ENCODE measurements around the gene TTLL1. TPM values are rescaled to one million over a fixed set of nuclear protein-coding genes. Genes with fewer than 3 reads are reported as not detected.

TTLL1 gene
- total and polyA plus RNA-seq, 7 donors: 2.4 to 6.4 (median 4.3) TPM

DNA sequence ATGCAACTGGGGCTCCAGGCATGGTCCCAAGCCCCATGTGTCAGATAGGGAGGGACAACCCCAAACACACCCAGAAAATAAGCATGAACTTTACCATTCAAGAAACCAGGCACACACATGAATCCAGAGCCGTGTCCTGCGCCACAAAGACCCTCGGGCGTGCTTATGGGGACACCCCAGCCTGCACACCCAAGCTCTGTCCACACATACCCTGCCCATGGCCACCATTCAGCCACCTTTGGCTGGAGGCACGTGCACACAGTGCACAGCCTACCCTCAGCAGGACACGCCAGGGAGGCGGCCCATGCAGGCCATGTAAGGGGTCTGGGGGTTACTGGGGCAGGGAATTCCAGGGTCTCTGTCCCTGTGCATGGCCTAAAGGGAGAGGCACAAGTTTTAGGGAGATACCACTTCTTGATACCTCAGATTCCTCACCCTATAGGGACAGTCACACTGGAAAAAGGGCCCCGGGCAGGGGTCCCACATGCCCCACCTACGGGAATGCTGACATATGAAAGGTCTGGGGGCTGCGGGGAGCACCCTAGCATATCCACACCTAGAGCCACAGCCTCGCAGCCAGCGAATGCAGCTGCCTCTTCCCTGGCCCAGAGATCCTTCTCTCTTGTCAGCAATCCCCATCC lies 94.8 kb downstream of the TTLL1 start:
- H3K4me1 ChIP-seq: peaks cover 0 to 87% (median 75%) of the 10 kb centered on the region in 4 donors
- TF ChIP-seq POLR2A (IDR thresholded peaks at IDR 0.05): no peak
- intact Hi-C loops (cut with DNase I): loop anchor here (2.0 to 5.0 kb wide), 3 partner anchors 20 to 87 kb away; partner anchors contain the start of gene PACSIN2
- WGBS, 2 donors: 53 to 80% methylated on average over 12 of the region's 12 CpGs
- H3K27me3 ChIP-seq: no peaks in the 10 kb centered on the region
- H3K36me3 ChIP-seq: no peaks in the 10 kb centered on the region
- peak overlapping the region; percentile 89 to 93 (median 90) for H3K27ac ChIP-seq
- peak; percentile 67 for DNase-seq
- no peaks in the 10 kb centered on the region for H3K9me3 ChIP-seq
- peak overlapping the region; percentile 15 to 47 (median 42) for H3K4me3 ChIP-seq

DNA sequence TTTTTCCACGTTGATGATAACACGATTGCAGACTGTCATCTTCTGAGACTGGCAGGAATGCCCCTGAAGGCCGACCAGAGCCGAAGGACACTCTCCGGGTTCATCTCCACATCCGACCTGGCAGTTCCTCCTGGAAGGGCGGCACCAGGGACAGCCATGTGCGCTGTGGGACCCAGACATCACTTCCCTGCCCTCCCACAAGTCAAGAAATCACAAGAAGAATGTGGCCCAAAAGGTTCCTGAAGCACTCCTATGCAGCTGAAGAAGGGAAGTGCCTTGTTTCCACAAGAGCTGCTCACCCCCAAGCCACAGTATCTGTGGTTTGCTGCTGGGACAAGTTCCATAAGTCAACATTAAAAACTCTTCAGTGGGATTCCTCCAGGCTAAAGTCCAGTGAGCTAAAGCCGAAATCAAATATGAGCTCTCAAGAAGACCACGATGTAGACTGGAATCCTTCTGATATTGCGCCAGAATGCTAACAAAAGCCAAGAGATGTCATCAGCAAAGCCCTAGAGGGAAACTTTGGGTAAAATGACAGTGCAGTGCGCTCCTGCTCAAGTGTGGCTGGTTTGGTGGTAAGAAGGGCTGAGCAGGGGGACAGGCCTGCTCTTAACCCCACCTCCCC lies 95.4 kb downstream of the TTLL1 start:
- no peak for TF ChIP-seq EP300 (IDR thresholded peaks at IDR 0.05)
- TF ChIP-seq POLR2A (IDR thresholded peaks at IDR 0.05): no peak
- no peak for TF ChIP-seq POLR2AphosphoS5 (IDR thresholded peaks at IDR 0.05)
- TF ChIP-seq, protein P1, sequence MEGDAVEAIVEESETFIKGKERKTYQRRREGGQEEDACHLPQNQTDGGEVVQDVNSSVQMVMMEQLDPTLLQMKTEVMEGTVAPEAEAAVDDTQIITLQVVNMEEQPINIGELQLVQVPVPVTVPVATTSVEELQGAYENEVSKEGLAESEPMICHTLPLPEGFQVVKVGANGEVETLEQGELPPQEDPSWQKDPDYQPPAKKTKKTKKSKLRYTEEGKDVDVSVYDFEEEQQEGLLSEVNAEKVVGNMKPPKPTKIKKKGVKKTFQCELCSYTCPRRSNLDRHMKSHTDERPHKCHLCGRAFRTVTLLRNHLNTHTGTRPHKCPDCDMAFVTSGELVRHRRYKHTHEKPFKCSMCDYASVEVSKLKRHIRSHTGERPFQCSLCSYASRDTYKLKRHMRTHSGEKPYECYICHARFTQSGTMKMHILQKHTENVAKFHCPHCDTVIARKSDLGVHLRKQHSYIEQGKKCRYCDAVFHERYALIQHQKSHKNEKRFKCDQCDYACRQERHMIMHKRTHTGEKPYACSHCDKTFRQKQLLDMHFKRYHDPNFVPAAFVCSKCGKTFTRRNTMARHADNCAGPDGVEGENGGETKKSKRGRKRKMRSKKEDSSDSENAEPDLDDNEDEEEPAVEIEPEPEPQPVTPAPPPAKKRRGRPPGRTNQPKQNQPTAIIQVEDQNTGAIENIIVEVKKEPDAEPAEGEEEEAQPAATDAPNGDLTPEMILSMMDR (IDR thresholded peaks at IDR 0.05): no peak

DNA sequence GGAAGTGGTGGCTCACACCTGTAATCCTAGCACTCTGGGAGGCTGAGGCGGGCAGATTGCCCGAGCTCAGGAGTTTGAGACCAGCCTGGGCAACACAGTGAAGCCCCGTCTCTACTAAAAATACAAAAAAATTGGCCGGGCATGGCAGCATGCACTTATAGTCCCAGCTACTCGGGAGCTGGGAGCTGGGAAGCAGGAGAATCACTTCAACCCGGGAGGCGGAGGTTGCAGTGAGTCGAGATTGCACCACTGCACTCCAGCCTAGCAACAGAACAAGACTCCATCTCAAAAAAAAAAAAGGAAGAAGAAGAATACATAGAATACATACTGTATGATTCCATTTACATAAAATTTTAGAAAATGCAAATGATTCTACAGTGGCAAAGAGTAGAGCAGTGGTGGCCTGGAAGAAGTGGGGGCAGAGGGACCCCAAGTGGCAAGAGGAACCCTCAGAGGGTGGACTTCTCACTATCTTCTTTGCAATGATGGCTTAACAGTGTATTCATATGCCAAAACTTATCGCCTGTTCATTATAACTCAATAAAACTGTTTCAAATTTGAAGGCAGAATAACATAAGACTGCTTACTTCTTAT lies 96.2 kb downstream of the TTLL1 start:
- Histone ChIP-seq H3K36me3 (no peaks in the 10 kb centered on the region), H3K4me3 (peak overlapping the region in 3 of 4 donors; percentile 40 to 47 (median 44)), H3K27ac (peak overlapping the region; percentile 89 to 93 (median 90)), H3K27me3 (no peaks in the 10 kb centered on the region), H3K4me1 (peaks cover 0 to 90% (median 76%) of the 10 kb centered on the region in 4 donors), H3K9me3 (no peaks in the 10 kb centered on the region)
- intact Hi-C loops (cut with DNase I): loop anchor here (5.0 kb wide), 2 partner anchors 61 to 86 kb away; no protein-coding TSS in a partner anchor
- 78 to 84% methylated on average over 9 of the region's 9 CpGs for WGBS, 2 donors
- TF ChIP-seq POLR2AphosphoS5 (IDR thresholded peaks at IDR 0.05): no peak
- TF ChIP-seq, protein P1 (IDR thresholded peaks at IDR 0.05): no peak
- no peak for TF ChIP-seq POLR2A (IDR thresholded peaks at IDR 0.05)
- no peak for TF ChIP-seq EP300 (IDR thresholded peaks at IDR 0.05)
- DNase-seq: peak; percentile 64

More for the DNA sequence above, 95.4 kb downstream of the TTLL1 start:
- peak overlapping the region; percentile 89 to 93 (median 90) for H3K27ac ChIP-seq
- H3K36me3 ChIP-seq: no peaks in the 10 kb centered on the region
- peak overlapping the region in 3 of 4 donors; percentile 40 to 47 (median 44) for H3K4me3 ChIP-seq
- peaks cover 0 to 87% (median 77%) of the 10 kb centered on the region in 4 donors for H3K4me1 ChIP-seq
- no peaks in the 10 kb centered on the region for H3K9me3 ChIP-seq
- no peaks in the 10 kb centered on the region for H3K27me3 ChIP-seq
- WGBS, 2 donors: 71 to 73% methylated on average over 12 of the region's 12 CpGs
- DNase-seq: peak; percentile 63
- intact Hi-C loops (cut with DNase I): loop anchor here (2.0 to 5.0 kb wide), 3 partner anchors 21 to 86 kb away; partner anchors contain the start of gene PACSIN2

DNA sequence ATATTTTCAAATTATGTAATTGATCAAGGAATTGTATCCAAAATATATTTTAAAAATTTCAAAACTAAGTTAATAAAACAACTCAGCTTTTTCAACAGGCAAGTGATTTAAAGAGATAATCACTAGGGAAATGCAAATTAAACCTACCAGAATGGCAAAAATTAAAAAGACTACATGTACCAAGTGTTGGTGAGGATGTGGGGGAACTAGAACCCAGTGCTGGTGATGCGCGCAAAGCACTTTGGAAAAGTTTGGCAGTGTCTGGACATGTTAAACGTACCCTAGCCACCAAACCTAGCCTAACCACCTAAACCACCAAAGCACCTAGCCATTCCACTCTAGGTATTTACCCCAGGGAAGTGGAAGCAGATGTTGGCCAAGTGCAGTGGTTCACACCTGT lies 97.1 kb downstream of the TTLL1 start:
- Histone ChIP-seq H3K27me3 (no peaks in the 10 kb centered on the region), H3K27ac (peak overlapping the region; percentile 89 to 93 (median 90)), H3K9me3 (no peaks in the 10 kb centered on the region), H3K4me1 (peaks cover 0 to 85% (median 68%) of the 10 kb centered on the region in 4 donors), H3K36me3 (no peaks in the 10 kb centered on the region), H3K4me3 (no peak overlapping the region)
- WGBS, 2 donors: 96 to 97% methylated on average over 3 of the region's 3 CpGs
- intact Hi-C loops (cut with DNase I): loop anchor here (5.0 kb wide), 2 partner anchors 60 to 85 kb away; no protein-coding TSS in a partner anchor
- no peak for TF ChIP-seq EP300 (IDR thresholded peaks at IDR 0.05)
- no peak for TF ChIP-seq POLR2A (IDR thresholded peaks at IDR 0.05)
- TF ChIP-seq, protein P1 (IDR thresholded peaks at IDR 0.05): no peak
- TF ChIP-seq POLR2AphosphoS5 (IDR thresholded peaks at IDR 0.05): no peak
- peak; percentile 9 for DNase-seq

Measured in sigmoid colon (tissue), 7 donors.